Measurements from ENCODE around the gene ALKBH7. TPM values are rescaled to one million over a fixed set of nuclear protein-coding genes. Genes with fewer than 3 reads are reported as not detected.

ALKBH7 gene
- total and polyA plus RNA-seq, 2 experiments from 2014 or later: 75.4 to 76.1 TPM

- TF ChIP-seq NANOG (IDR thresholded peaks at IDR 0.05; ENCODE audit: borderline replicate concordance) (no peak), ZNF331 (CRISPR knock-in tag; IDR thresholded peaks at IDR 0.05; ENCODE audit: low read depth) (no peak), POLR2AphosphoS5 (IDR thresholded peaks at IDR 0.05; ENCODE audit: low read depth) (no peak), STAT1 (IDR thresholded peaks at IDR 0.05; ENCODE audit: unreplicated experiment) (no peak), JUNB (IDR thresholded peaks at IDR 0.05; ENCODE audit: unreplicated experiment) (no peak), CREB1 (CRISPR knock-in tag; IDR thresholded peaks at IDR 0.05; ENCODE audit: low read depth) (no peak), ZNF114 (CRISPR knock-in tag; IDR thresholded peaks at IDR 0.05) (no peak), CTCF (conservative IDR thresholded peaks at IDR 0.05; ENCODE audit: low read depth in 2 of 2) (no peak)
These were observed 21.9 kb upstream of the ALKBH7 start (continued) for GRCh38 chr19:6350688-6351087.

- no peaks in the 10 kb centered on the region for H3K36me3 ChIP-seq (ENCODE audit: insufficient read depth)
- no peak overlapping the region for H3K27ac Mint-ChIP-seq
- no peak overlapping the region for H3K27ac ChIP-seq (ENCODE audit: low read depth)
- H3K4me3 ChIP-seq: no peak overlapping the region
- no peaks in the 10 kb centered on the region for H3K4me1 ChIP-seq (ENCODE audit: insufficient read depth)
- peaks cover 61% of the 10 kb centered on the region for H3K9me3 Mint-ChIP-seq
- no peaks in the 10 kb centered on the region for H3K9me2 ChIP-seq (ENCODE audit: insufficient read depth)
- H3K27me3 ChIP-seq (ENCODE audit: insufficient read depth): no peaks in the 10 kb centered on the region
- no peak overlapping the region for H2AFZ ChIP-seq
- H3K27me3 Mint-ChIP-seq (ENCODE audit: insufficient read depth, low read depth, poor library complexity): no peaks in the 10 kb centered on the region
- H4K20me1 ChIP-seq (replicated peaks; ENCODE audit: insufficient read depth): no peaks in the 10 kb centered on the region
- H3K79me2 ChIP-seq (replicated peaks; ENCODE audit: insufficient read depth): no peaks in the 10 kb centered on the region
- DNase-seq (ENCODE audit: low spot score): no peak
- no peaks in the 10 kb centered on the region for H3K4me1 Mint-ChIP-seq
- H3K4me3 Mint-ChIP-seq: no peak overlapping the region
- H3K36me3 Mint-ChIP-seq (ENCODE audit: low read depth): 0 out of 3 replicates have a peak, but pooled peaks cover 3% of the 10 kb centered on the region
- no peak for ATAC-seq
- H3K4me2 ChIP-seq: no peak overlapping the region
- no peaks in the 10 kb centered on the region for H3F3A ChIP-seq (replicated peaks; ENCODE audit: low read depth)
- TF ChIP-seq CTCF (conservative IDR thresholded peaks at IDR 0.05; ENCODE audit: low read depth in 2 of 2): no peak
- no peak for TF ChIP-seq ZNF462 (CRISPR knock-in tag; IDR thresholded peaks at IDR 0.05)
- no peak for TF ChIP-seq JUNB (IDR thresholded peaks at IDR 0.05; ENCODE audit: unreplicated experiment)
- no peak for TF ChIP-seq EZH2phosphoT487 (IDR thresholded peaks at IDR 0.05; ENCODE audit: unreplicated experiment)
- TF ChIP-seq CREB1 (CRISPR knock-in tag; IDR thresholded peaks at IDR 0.05; ENCODE audit: low read depth): no peak
- no peak for TF ChIP-seq NANOG (IDR thresholded peaks at IDR 0.05; ENCODE audit: borderline replicate concordance)
- TF ChIP-seq ZNF114 (CRISPR knock-in tag; IDR thresholded peaks at IDR 0.05): no peak
- no peak for TF ChIP-seq ZNF331 (CRISPR knock-in tag; IDR thresholded peaks at IDR 0.05; ENCODE audit: low read depth)
These were observed 20.0 kb upstream of the ALKBH7 start for GRCh38 chr19:6352381-6353165.
